GM12878 (cell line): ENCODE results near the gene PRKCD. TPM values are rescaled to one million over a fixed set of nuclear protein-coding genes. Genes with fewer than 3 reads are reported as not detected.

Experiments used
- ATAC-seq: fragments of 200-7000 bp; cut with Tn5 transposase; 3 replicates; pipeline ENCODE4 v1.9.1; 2020; ENCODE audit warnings: mild to moderate bottlenecking, moderate library complexity
- BruUV-seq: library from RNA; stranded (reverse); fragments of 400-500 nt; replicated peaks from 2 replicates; lab custom pipeline; 2021; lab: Mats Ljungman, UMichigan
- CTCF ChIA-PET: fragments of 300-600 bp; sonication (Branson Sonifier 250); formaldehyde crosslinking; extraction: SDS; loops from one replicate; lab custom pipeline; 2021; ENCODE audit warnings: inconsistent platforms; lab: Yijun Ruan, JAX
- POLR2A ChIA-PET: fragments of 350-600 bp; formaldehyde crosslinking; extraction: SDS; loops from one replicate; lab custom pipeline; 2021; ENCODE audit warnings: inconsistent platforms; lab: Charles Lee
- RAD21 ChIA-PET: fragments of 300-600 bp; sonication (Branson Sonifier 250); formaldehyde crosslinking; loops from one replicate; lab custom pipeline; 2023; ENCODE audit warnings: antibody characterized with exemption; ENCODE audit not compliant: unreplicated experiment; lab: Charles Lee
- SMC1A ChIA-PET: fragments of 300-600 bp; sonication (Branson Sonifier 250); formaldehyde crosslinking; loops from one replicate; lab custom pipeline; 2023; ENCODE audit not compliant: unreplicated experiment, uncharacterized antibody; lab: Charles Lee
- DNase-seq: peaks from one replicate; pipeline ENCODE4 v3.0.0-alpha.2; 2011; ENCODE audit warnings: low read depth, low spot score
- FAIRE-seq: peaks from 3 replicates; lab custom pipeline; 2011; peaks lifted over from hg19 to GRCh38; lab: Jason Lieb, UNC
- H2AFZ ChIP-seq: 2 replicates; pipeline ENCODE4 v1.6.0; 2011; ENCODE audit warnings: low read depth, low read length, control low read depth; ENCODE audit not compliant: control insufficient read depth
- H3K27ac ChIP-seq: 2 replicates; pipeline ENCODE4 v1.5.1; 2011; ENCODE audit warnings: control low read depth; ENCODE audit not compliant: control insufficient read depth, insufficient read depth
- H3K27me3 ChIP-seq, 2 experiments: replicated peaks in 1 of 2; 2 replicates each; pipeline versions ENCODE4 v1.6.0 to v1.6.1; 2011; ENCODE audit warnings: low read length in 1 of 2; ENCODE audit not compliant: control insufficient read depth in 2 of 2, insufficient read depth in 2 of 2
- H3K36me3 ChIP-seq, 2 experiments: 2 replicates each; pipeline ENCODE4 v1.5.1; 2011; ENCODE audit warnings: low read length in 1 of 2; ENCODE audit not compliant: control insufficient read depth in 2 of 2, insufficient read depth in 2 of 2
- H3K4me1 ChIP-seq: 2 replicates; pipeline ENCODE4 v1.6.1; 2011; ENCODE audit warnings: mild to moderate bottlenecking, low read length, moderate library complexity, mixed read lengths; ENCODE audit not compliant: control insufficient read depth, insufficient read depth
- H3K4me2 ChIP-seq: 2 replicates; pipeline ENCODE4 v1.6.0; 2011; ENCODE audit warnings: control low read depth; ENCODE audit not compliant: control insufficient read depth, insufficient read depth
- H3K4me3 ChIP-seq: fragments of 200-600 bp; sonication (generic); 2 replicates; pipeline ENCODE4 v1.5.1; 2016
- H3K79me2 ChIP-seq: 2 replicates; pipeline ENCODE4 v1.6.0; 2011; ENCODE audit warnings: low read length; ENCODE audit not compliant: control insufficient read depth, insufficient read depth
- H3K9ac ChIP-seq: 2 replicates; pipeline ENCODE4 v1.8.0; 2011; ENCODE audit warnings: low read length, control low read depth, mixed read lengths; ENCODE audit not compliant: control insufficient read depth, insufficient read depth
- H3K9me3 ChIP-seq: replicated peaks from 3 replicates; pipeline ENCODE4 v1.5.1; 2011; ENCODE audit warnings: mild to moderate bottlenecking, low read length; ENCODE audit not compliant: control insufficient read depth, insufficient read depth
- H4K20me1 ChIP-seq: 2 replicates; pipeline ENCODE4 v1.6.0; 2011; ENCODE audit not compliant: control insufficient read depth, insufficient read depth
- BACH1 ChIP-seq: fragments of 450-650 bp; IDR thresholded peaks from 2 replicates; pipeline ENCODE4 v1.6.1; 2017; ENCODE audit warnings: mild to moderate bottlenecking, borderline replicate concordance
- CHD4 ChIP-seq: fragments of 200-600 bp; sonication (generic); IDR thresholded peaks from 2 replicates; pipeline ENCODE4 v1.6.1; 2016; ENCODE audit warnings: mild to moderate bottlenecking
- CREB1 ChIP-seq: IDR thresholded peaks from 2 replicates; pipeline ENCODE4 v1.6.1; 2012; ENCODE audit warnings: low read depth, mild to moderate bottlenecking, inconsistent platforms
- ETV6 ChIP-seq, 2 experiments: fragments of 450-650 bp in 1 of 2; IDR thresholded peaks in 1 of 2; conservative IDR thresholded peaks in 1 of 2; 2 replicates each; pipeline ENCODE4 v1.6.1; 2014; ENCODE audit warnings: antibody characterized with exemption in 1 of 2, borderline replicate concordance in 1 of 2, low read depth in 1 of 2, mild to moderate bottlenecking in 1 of 2, moderate library complexity in 1 of 2
- NFXL1 ChIP-seq: fragments of 450-650 bp; IDR thresholded peaks from 2 replicates; pipeline ENCODE4 v1.6.1; 2017; ENCODE audit warnings: antibody characterized with exemption, mild to moderate bottlenecking, borderline replicate concordance
- RELA ChIP-seq: fragments of 450-650 bp; IDR thresholded peaks from 2 replicates; pipeline ENCODE4 v1.8.0; 2014; ENCODE audit warnings: borderline replicate concordance; ENCODE audit not compliant: partially characterized antibody
- TCF3 ChIP-seq: IDR thresholded peaks from 2 replicates; pipeline ENCODE4 v1.6.1; 2012; ENCODE audit warnings: low read depth, mild to moderate bottlenecking, low read length, borderline replicate concordance; ENCODE audit not compliant: insufficient read depth
- WGBS: methylation state at CpG from one replicate; pipeline ENCODE4 v1.1.6; 2016; ENCODE audit warnings: low lambda C conversion rate; ENCODE audit not compliant: insufficient replicate concordance, insufficient coverage; ENCODE audit errors: missing lambda C conversion rate; 5-methylcytosine and 5-hydroxymethylcytosine counted together
- in situ Hi-C: fragments of 300-500 bp; cut with MboI; formaldehyde crosslinking; loops from 9 replicates; pipeline ENCODE4 v1.14.3; 2018; ENCODE audit warnings: mixed read lengths
- intact Hi-C: fragments of 100-400 bp; cut with micrococcal nuclease; formaldehyde crosslinking; loops from one replicate; pipeline ENCODE4 v1.14.2; 2022; ENCODE audit not compliant: unreplicated experiment
- polyA plus RNA-seq, 11 experiments: library from polyadenylated mRNA; depleted of rRNA in 4 of 11; unstranded in 6 of 11; stranded (reverse) in 5 of 11; fragments of >200 nt; fragmentation: Nextera tagmentation in 4 of 11; fragmentation: Illumina TruSeq in 1 of 11; extraction: Ambion mirVana in 4 of 11; extraction: Trizol in 1 of 11; gene quantifications; 1 replicate in 1 of 11; 2 replicates in 10 of 11; pipeline versions ENCODE4 v1.2.1 to v1.2.3, GENCODE V29; 2011 to 2016; ENCODE audit warnings: inconsistent platforms in 2 of 11, missing spikeins in 2 of 11, low read depth in 1 of 11
- total RNA-seq, 4 experiments: library from RNA; depleted of rRNA in 3 of 4; stranded (reverse); fragments of >200 nt in 3 of 4; fragmentation: Illumina TruSeq in 1 of 4; extraction: Trizol in 1 of 4; gene quantifications; 2 replicates each; pipeline versions ENCODE4 v1.2.1 to v1.2.3, GENCODE V29; 2013 to 2021

The PRKCD gene
- total and polyA plus RNA-seq, 10 of the 15 experiments (the other 5 are each of a cell fraction or from before 2014, with no cell fraction given): 10.0 to 114 (median 42.4) TPM

DNA sequence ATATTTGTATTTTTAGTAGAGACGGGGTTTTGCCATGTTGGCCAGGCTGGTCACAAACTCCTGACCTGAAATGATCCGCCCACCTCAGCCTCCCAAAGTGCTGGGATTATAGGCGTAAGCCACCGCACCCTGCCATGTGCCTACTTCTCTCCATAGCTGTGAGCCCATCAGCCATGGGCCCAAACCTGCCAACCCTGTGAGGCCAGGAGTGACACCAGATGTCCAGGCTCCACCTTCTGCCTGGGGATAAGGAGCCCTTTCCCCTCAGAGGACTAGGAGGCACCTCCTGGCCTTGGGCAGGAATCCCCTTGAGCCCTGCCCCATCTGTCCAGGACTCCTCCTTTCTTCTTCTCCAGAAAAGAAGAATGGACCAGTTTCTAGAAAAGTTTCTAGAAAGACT lies 16.6 kb upstream of the PRKCD start:
- Histone ChIP-seq H3K27ac (no peak overlapping the region), H3K9me3 (no peaks in the 10 kb centered on the region), H2AFZ (no peak overlapping the region), H3K9ac (no peak overlapping the region), H3K4me3 (no peak overlapping the region), H3K36me3 (no peaks in the 10 kb centered on the region), H3K4me1 (peaks cover 13% of the 10 kb centered on the region), H4K20me1 (no peaks in the 10 kb centered on the region), H3K4me2 (no peak overlapping the region), H3K79me2 (no peaks in the 10 kb centered on the region), H3K27me3 (no peaks in the 10 kb centered on the region)
- in situ Hi-C loops: no loop called here
- 67% methylated on average over 4 of the region's 4 CpGs for WGBS
- BruUV-seq: no TSS peak
- ChIA-PET CTCF (interaction anchor here (0.6 to 6.6 kb wide), 5 partner anchors 10 to 51 kb away, joined by 3 to 63 read pairs (median 10); partner anchors contain the start of gene PRKCD), SMC1A (interaction anchor here (1.0 to 8.6 kb wide), 4 partner anchors 10 to 21 kb away, joined by 3 to 65 read pairs (median 4); no protein-coding TSS in a partner anchor), POLR2A (interaction anchor here (0.7 to 3.0 kb wide), 4 partner anchors 10 to 305 kb away, joined by 3 to 20 read pairs (median 4); partner anchors contain the start of gene PRKCD), RAD21 (interaction anchor here (1.2 to 1.9 kb wide), 3 partner anchors 13 to 52 kb away, joined by 4 to 7 read pairs (median 4); no protein-coding TSS in a partner anchor)
- TF ChIP-seq ETV6 (conservative IDR thresholded peaks at IDR 0.05 in 1 of 2, IDR thresholded peaks at IDR 0.05 in 1 of 2; ENCODE audit: borderline replicate concordance in 1 of 2, low read depth in 1 of 2): no peak
- no peak for TF ChIP-seq TCF3
- TF ChIP-seq RELA: no peak
- TF ChIP-seq CHD4: no peak
- TF ChIP-seq NFXL1: no peak
- TF ChIP-seq BACH1: no peak
- TF ChIP-seq CREB1: no peak
- DNase-seq (no peak), ATAC-seq (no peak), FAIRE-seq (no peak)
- intact Hi-C loops: no loop called here
